Natural killer cell (primary cell): ENCODE data around the gene CLEC4F. TPM values are rescaled to one million over a fixed set of nuclear protein-coding genes. Genes with fewer than 3 reads are reported as not detected.

Source experiments
- ATAC-seq, 3 donors: fragments of 150-1000 bp in 2 of 3; fragments of 200-7000 bp in 1 of 3; cut with Tn5 transposase; 1 replicate in 1 of 3; 2 replicates in 2 of 3; pipeline ENCODE4 v1.10.0; 2021; ENCODE audit warnings: mild to moderate bottlenecking in 2 of 3, moderate library complexity in 2 of 3
- DNase-seq, 2 donors: peaks; one replicate each; pipeline versions ENCODE4 v3.0.0 to v3.0.0-alpha.2; 2013 to 2021; ENCODE audit warnings: mixed read lengths in 1 of 2
- H3K27ac ChIP-seq: one replicate; pipeline ENCODE4 v1.5.1; 2013; ENCODE audit warnings: mild to moderate bottlenecking, low read length
- H3K27me3 ChIP-seq: one replicate; pipeline ENCODE4 v1.6.1; 2013; ENCODE audit warnings: low read length; ENCODE audit not compliant: control insufficient read depth, insufficient read depth
- H3K36me3 ChIP-seq: one replicate; pipeline ENCODE4 v1.6.1; 2013; ENCODE audit warnings: low read length; ENCODE audit not compliant: control insufficient read depth, insufficient read depth
- H3K4me1 ChIP-seq: one replicate; pipeline ENCODE4 v1.6.1; 2013; ENCODE audit warnings: low read length; ENCODE audit not compliant: control insufficient read depth, insufficient read depth
- H3K4me3 ChIP-seq: one replicate; pipeline ENCODE4 v1.5.1; 2013; ENCODE audit warnings: low read length
- H3K9me3 ChIP-seq: one replicate; pipeline ENCODE4 v1.6.1; 2013; ENCODE audit warnings: low read length; ENCODE audit not compliant: control insufficient read depth, insufficient read depth
- H3K27ac Mint-ChIP-seq, 2 donors: one replicate each; pipeline ENCODE4 v1.8.0; 2022; ENCODE audit warnings: mild to moderate bottlenecking in 2 of 2, mixed read lengths in 2 of 2, moderate library complexity in 1 of 2
- H3K27me3 Mint-ChIP-seq, 2 donors: one replicate each; pipeline ENCODE4 v1.8.0; 2022; ENCODE audit warnings: low read depth in 2 of 2, mixed read lengths in 2 of 2
- H3K36me3 Mint-ChIP-seq: one replicate; pipeline ENCODE4 v1.8.0; 2022; ENCODE audit warnings: mixed read lengths
- H3K4me1 Mint-ChIP-seq, 2 donors: one replicate each; pipeline ENCODE4 v1.8.0; 2022; ENCODE audit warnings: mixed read lengths in 2 of 2
- H3K4me3 Mint-ChIP-seq: one replicate; pipeline ENCODE4 v1.8.0; 2022; ENCODE audit warnings: mild to moderate bottlenecking, moderate library complexity, mixed read lengths
- H3K9me3 Mint-ChIP-seq, 2 donors: one replicate each; pipeline ENCODE4 v1.8.0; 2022; ENCODE audit warnings: mixed read lengths in 2 of 2
- CTCF ChIP-seq: fragments of 200-600 bp; IDR thresholded peaks from one replicate; pipeline ENCODE4 v1.8.0; 2022; ENCODE audit warnings: antibody characterized with exemption
- WGBS: methylation state at CpG from one replicate; pipeline ENCODE4 v1.1.7; 2013; ENCODE audit warnings: missing lambda C conversion rate; ENCODE audit not compliant: insufficient coverage; 5-methylcytosine and 5-hydroxymethylcytosine counted together
- intact Hi-C: fragments of 100-400 bp; cut with micrococcal nuclease; formaldehyde crosslinking; loops from one replicate; pipeline ENCODE4 v1.14.2; 2022
- total RNA-seq, 4 donors: library from RNA; stranded (reverse); fragments of 120-200 nt in 1 of 4; gene quantifications; one replicate each; pipeline versions ENCODE4 v1.2.3 to v1.2.4, GENCODE V29; 2013 to 2022

CLEC4F gene
- total RNA-seq, 3 donors from 2014 or later (not counting 1 experiment from before 2014, with no cell fraction given) = 0.33 to 1.4 (median 0.39) TPM

- Histone ChIP-seq H3K9me3 (no peaks in the 10 kb centered on the region), H3K27me3 (no peaks in the 10 kb centered on the region), H3K27ac (no peak overlapping the region), H3K4me1 (peaks cover 1% of the 10 kb centered on the region), H3K36me3 (no peaks in the 10 kb centered on the region), H3K4me3 (no peak overlapping the region)
- Mint-ChIP-seq H3K36me3 (no peaks in the 10 kb centered on the region), H3K4me3 (no peak overlapping the region), H3K9me3 (no peaks in the 10 kb centered on the region), H3K27me3 (peaks cover 0 to 3% of the 10 kb centered on the region in 2 donors), H3K4me1 (peaks cover 4 to 25% of the 10 kb centered on the region in 2 donors), H3K27ac (no peak overlapping the region)
- no peak for DNase-seq
- no peak for ATAC-seq
- intact Hi-C loops = no loop called here
- 94% methylated on average over 2 of the region's 2 CpGs for WGBS
- TF ChIP-seq CTCF = no peak
These were observed 12.0 kb upstream of the CLEC4F start for GRCh38 chr2:70832386-70832785.

GRCh38 chr2:70831861-70832260 is 11.5 kb upstream of the CLEC4F start:
- Mint-ChIP-seq H3K4me1 (peaks cover 4 to 30% of the 10 kb centered on the region in 2 donors), H3K9me3 (no peaks in the 10 kb centered on the region), H3K27me3 (peaks cover 0 to 3% of the 10 kb centered on the region in 2 donors), H3K27ac (no peak overlapping the region), H3K36me3 (no peaks in the 10 kb centered on the region), H3K4me3 (no peak overlapping the region)
- H3K4me1 ChIP-seq = no peaks in the 10 kb centered on the region
- H3K4me3 ChIP-seq = no peak overlapping the region
- 44% methylated on average over 6 of the region's 6 CpGs for WGBS
- DNase-seq (no peak), ATAC-seq (no peak)
- intact Hi-C loops = no loop called here
- H3K27ac ChIP-seq = no peak overlapping the region
- H3K36me3 ChIP-seq = no peaks in the 10 kb centered on the region
- no peak for TF ChIP-seq CTCF
- H3K27me3 ChIP-seq = no peaks in the 10 kb centered on the region
- no peaks in the 10 kb centered on the region for H3K9me3 ChIP-seq

DNA sequence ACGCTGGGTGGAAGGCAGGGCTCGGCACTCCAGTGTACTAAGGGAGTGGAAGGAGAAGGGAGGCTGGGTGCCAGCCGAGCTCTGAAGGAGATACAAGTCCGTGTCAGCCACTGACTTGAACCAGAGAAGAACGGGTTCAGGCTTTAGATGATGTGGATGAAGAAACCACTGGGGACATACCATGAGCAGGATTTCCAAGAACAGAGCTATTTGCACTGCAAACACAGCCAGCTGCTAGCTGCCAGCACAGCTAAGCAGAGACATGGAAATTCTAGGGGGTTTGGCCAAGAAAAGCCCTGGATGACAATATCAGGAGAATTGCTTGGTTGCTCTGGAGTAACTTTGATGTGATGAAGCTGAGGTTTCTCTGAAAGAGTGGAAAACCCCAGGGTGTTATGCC is 10.0 kb upstream of the CLEC4F start:
- Histone ChIP-seq H3K9me3 (no peaks in the 10 kb centered on the region), H3K27ac (no peak overlapping the region), H3K36me3 (no peaks in the 10 kb centered on the region), H3K4me1 (no peaks in the 10 kb centered on the region), H3K4me3 (no peak overlapping the region), H3K27me3 (no peaks in the 10 kb centered on the region)
- Mint-ChIP-seq H3K4me3 (no peak overlapping the region), H3K27ac (no peak overlapping the region), H3K9me3 (no peaks in the 10 kb centered on the region), H3K27me3 (peaks cover 0 to 3% of the 10 kb centered on the region in 2 donors), H3K4me1 (peaks cover 4 to 33% of the 10 kb centered on the region in 2 donors), H3K36me3 (no peaks in the 10 kb centered on the region)
- no peak for DNase-seq
- TF ChIP-seq CTCF = no peak
- 87% methylated on average over 5 of the region's 5 CpGs for WGBS
- intact Hi-C loops = no loop called here
- ATAC-seq = no peak

- H3K9me3 ChIP-seq = no peaks in the 10 kb centered on the region
- no peak for TF ChIP-seq CTCF
- DNase-seq (no peak), ATAC-seq (no peak)
- H3K4me3 Mint-ChIP-seq = no peak overlapping the region
- intact Hi-C loops = no loop called here
- H3K4me1 Mint-ChIP-seq = peaks cover 4 to 28% of the 10 kb centered on the region in 2 donors
- no peak overlapping the region for H3K27ac Mint-ChIP-seq
- no peak overlapping the region for H3K27ac ChIP-seq
- no peaks in the 10 kb centered on the region for H3K9me3 Mint-ChIP-seq
- WGBS = 86% methylated on average over 1 of the region's 1 CpG
- H3K4me3 ChIP-seq = no peak overlapping the region
- no peaks in the 10 kb centered on the region for H3K36me3 ChIP-seq
- H3K27me3 ChIP-seq = no peaks in the 10 kb centered on the region
- no peaks in the 10 kb centered on the region for H3K36me3 Mint-ChIP-seq
- no peaks in the 10 kb centered on the region for H3K4me1 ChIP-seq
- H3K27me3 Mint-ChIP-seq = peaks cover 0 to 3% of the 10 kb centered on the region in 2 donors
These were observed 9.5 kb upstream of the CLEC4F start for GRCh38 chr2:70829916-70830315.
